GM18505 (cell line): ENCODE results near the gene DUSP8.

Source experiments
- ATAC-seq: cut with Tn5 transposase; IDR thresholded peaks from one replicate; pipeline ENCODE4 v1.9.1; 2021; ENCODE audit not compliant: unreplicated experiment
- POLR2A ChIP-seq: IDR thresholded peaks from 4 replicates; pipeline ENCODE4 v1.6.1; 2011; ENCODE audit warnings: borderline replicate concordance; ENCODE audit not compliant: insufficient read depth, insufficient read length; ENCODE audit errors: extremely low read depth

The DUSP8 gene

GRCh38 chr11:1574238-1574932 lies 2.3 kb upstream of the DUSP8 start:
- peak; percentile 42 for ATAC-seq

GRCh38 chr11:1573903-1574237 lies 1.8 kb upstream of the DUSP8 start:
- TF ChIP-seq POLR2A = no peak
- ATAC-seq = no peak

More at GRCh38 chr11:1574238-1574932, 2.3 kb upstream of the DUSP8 start:
- no peak for TF ChIP-seq POLR2A

- TF ChIP-seq POLR2A = no peak
- ATAC-seq = no peak
Measured at GRCh38 chr11:1573077-1573902, 1.2 kb upstream of the DUSP8 start.

- ATAC-seq = no peak
- no peak for TF ChIP-seq POLR2A
Measured at GRCh38 chr11:1571760-1572196, 293 bp downstream of the DUSP8 start.

GRCh38 chr11:1570896-1571759 lies 943 bp downstream of the DUSP8 start:
- no peak for ATAC-seq

GRCh38 chr11:1570531-1570895 lies 1.6 kb downstream of the DUSP8 start:
- TF ChIP-seq POLR2A = no peak
- ATAC-seq = no peak

More at GRCh38 chr11:1570896-1571759, 943 bp downstream of the DUSP8 start:
- no peak for TF ChIP-seq POLR2A

GRCh38 chr11:1570001-1570453 lies 2.0 kb downstream of the DUSP8 start:
- no peak for ATAC-seq
- no peak for TF ChIP-seq POLR2A

GRCh38 chr11:1569251-1569780 lies 2.8 kb downstream of the DUSP8 start:
- no peak for TF ChIP-seq POLR2A
- ATAC-seq = no peak

- ATAC-seq = no peak
- no peak for TF ChIP-seq POLR2A
Measured at GRCh38 chr11:1568441-1568911, 3.6 kb downstream of the DUSP8 start.

- TF ChIP-seq POLR2A = no peak
- no peak for ATAC-seq
Measured at GRCh38 chr11:1567721-1568100, 4.4 kb downstream of the DUSP8 start.

- ATAC-seq = no peak
- TF ChIP-seq POLR2A = no peak
Measured at GRCh38 chr11:1567052-1567720, 4.9 kb downstream of the DUSP8 start.

- no peak for TF ChIP-seq POLR2A
- no peak for ATAC-seq
Measured at GRCh38 chr11:1566381-1567051, 5.6 kb downstream of the DUSP8 start.

GRCh38 chr11:1565904-1566247 lies 6.2 kb downstream of the DUSP8 start:
- no peak for ATAC-seq
- TF ChIP-seq POLR2A = no peak
